ENCODE measurements around the gene ATP6V1G3.
"Not testable (repeated sequence)": the region's sequence is repeated elsewhere in the genome, so short reads cannot be mapped to it uniquely, and the experiment has no call there.

Gene ATP6V1G3

DNA sequence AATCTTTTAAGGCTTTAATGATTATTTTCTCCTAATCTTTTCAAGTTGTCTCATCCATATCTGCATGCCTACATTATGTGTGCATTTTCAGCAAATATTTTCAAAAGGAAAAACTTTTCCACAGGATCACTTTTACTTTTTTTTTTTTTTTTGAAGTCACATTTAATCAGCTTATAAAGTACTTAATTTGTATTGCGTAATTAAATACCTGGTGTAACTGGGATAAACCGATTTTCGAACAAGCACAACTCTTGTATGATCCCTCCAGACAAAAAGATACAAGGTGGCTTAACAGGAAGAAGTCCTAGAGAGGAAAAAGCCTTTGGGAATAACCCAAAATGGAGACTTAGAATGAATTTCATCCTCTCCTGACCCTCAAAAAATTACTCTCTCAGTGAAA lies 1.3 kb upstream of the ATP6V1G3 start:
- DNase-seq: no peak

DNA sequence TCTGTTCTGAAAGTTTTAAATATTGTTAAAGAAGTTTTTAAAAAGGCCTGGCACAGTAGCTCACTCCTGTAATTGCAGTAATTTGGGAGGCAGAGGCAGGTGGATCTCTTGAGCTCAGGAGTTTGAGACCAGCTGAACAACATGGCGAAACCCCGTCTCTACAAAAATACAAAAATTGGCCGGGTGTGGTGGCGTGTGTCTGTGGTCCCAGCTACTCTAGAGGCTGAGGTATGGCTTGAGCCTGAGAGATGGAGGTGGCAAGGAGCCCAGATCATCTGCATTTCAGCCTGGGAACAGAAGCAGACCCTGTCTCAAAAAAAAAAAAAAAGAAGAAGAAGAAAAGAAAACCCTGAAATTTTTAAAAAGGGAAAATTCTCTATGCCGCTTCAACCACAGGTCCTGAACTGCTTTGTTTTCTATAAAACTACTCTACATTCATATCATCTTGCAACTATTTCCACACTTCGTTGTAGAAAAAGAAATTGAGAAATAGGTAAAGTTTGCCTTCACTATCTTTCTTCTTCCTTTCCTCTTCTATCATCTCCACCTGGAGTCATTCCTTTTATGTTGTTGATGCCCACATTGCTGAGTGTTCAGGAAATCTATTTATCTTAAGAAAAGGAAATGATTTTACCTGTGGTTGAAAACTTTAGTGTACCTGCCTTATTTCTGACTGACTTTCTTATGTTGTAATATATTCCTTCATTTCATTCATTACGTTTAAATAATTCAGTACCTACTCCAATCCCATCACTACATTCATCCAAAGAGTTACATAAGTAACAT lies 1.7 kb downstream of the ATP6V1G3 start:
- no peak for DNase-seq

DNA sequence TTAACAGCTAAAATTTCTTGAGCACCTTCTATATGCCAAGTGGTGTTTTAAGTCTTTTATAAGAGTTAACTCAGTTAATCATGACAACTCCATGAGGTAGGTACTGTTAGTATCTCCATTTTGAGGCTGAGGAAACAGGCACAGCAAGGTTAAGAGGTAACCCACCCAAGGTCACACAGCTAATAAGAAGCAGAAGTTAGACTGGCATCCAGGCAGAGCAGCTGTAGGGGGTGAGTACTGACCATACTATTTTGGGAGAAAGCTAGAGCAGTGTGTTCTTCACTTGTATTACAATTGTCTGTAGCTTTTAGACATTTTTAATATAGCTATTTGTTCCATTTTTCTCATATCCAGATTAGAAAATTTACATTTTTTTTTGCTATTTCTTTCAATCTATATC lies 4.8 kb downstream of the ATP6V1G3 start:
- no peak for DNase-seq

DNA sequence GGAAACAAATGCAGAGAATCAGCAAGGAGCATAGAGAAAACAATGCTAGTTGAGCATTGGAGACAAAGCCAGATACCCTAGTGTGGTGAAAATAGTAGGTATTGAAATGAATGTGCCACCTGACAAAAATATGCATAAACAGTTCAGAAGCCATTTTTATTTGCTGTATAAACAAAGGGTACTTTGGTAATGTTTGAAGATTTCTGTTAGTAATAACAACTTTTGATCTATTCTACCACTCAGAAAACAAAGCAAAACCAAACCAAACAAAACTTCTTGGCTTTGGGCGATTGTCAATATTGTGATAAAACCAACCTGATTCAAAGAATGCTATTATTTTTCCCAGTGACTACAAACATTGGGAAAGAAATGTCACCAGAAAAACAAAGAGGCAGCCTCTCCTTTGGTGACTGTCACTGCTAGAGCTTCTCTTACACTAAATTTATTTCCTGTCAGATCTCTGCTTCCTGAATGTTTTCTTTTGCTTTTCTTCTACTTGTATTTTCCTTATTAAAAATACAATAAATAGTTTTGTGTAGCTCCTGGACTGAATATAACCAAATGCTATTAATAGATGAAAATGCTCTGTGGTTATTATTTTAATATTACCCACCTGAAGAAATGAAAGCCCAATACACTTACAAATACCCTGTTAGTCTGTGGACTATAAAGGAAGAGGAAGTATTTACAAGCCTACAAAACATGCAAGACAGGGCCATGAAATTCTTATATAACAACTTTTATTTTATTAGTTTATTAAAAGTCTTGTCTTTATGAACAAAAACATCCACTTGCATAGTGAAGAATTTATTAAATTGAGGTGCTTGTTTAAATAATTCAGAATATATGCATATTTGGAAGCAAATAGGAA lies 5.7 kb downstream of the ATP6V1G3 start:
- DNase-seq: no peak

DNA sequence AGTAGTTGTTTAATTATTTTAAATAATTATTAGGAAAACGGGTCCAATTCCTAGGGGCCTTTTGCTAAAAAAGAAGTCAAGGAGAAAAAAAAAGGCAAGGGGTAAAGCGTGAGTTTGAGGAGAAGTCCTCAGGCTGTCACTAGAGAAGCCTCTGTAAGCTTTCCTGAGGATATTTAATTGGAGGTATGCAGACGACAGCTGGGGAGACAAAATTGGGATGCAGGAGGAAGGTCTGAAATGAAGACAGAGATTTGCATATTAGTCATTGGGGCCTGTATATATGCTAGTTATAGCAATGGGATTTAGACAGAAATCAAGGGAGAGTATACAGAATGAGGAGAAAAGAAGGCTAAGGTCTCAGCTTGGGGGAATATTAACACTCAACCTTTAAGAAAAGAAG lies 8.6 kb downstream of the ATP6V1G3 start:
- DNase-seq: no peak

DNA sequence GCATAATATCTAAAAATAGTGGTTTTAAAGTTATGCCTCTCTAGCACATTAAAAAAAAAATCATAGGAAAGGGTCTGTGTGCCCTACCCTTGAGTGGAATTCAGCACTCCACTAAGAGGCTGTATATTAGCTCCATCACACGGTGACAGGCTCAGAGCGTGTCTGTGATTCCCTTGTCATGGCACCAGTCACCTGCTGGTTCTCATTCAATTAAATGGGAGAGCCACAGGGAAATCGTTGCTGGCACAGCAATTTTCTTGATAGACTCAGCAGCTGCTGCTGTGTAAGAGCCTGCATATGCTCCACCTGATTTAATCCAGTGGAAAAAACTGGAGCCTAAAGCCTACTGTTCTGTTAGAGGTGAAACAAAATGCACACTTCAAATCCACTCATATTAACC lies 9.5 kb downstream of the ATP6V1G3 start:
- DNase-seq: no peak

DNA sequence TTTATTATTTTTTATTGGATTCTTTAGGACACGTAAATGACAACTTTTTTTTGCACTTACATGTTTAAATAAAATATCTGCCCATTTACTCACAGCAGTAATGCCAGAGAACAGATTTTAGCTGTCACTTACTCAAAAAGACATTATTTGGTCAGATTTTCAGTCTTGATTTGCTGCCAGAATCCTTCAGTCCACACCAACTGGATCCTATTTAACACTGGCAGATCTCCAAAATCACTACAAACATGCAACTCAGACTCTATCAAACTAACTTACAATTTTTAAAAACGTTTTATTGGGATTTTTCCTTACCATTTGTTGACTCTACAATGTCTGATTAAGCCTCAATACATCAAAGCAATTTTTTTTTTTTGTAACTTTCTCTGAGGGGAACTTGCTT lies 11.1 kb downstream of the ATP6V1G3 start:
- no peak for DNase-seq

DNA sequence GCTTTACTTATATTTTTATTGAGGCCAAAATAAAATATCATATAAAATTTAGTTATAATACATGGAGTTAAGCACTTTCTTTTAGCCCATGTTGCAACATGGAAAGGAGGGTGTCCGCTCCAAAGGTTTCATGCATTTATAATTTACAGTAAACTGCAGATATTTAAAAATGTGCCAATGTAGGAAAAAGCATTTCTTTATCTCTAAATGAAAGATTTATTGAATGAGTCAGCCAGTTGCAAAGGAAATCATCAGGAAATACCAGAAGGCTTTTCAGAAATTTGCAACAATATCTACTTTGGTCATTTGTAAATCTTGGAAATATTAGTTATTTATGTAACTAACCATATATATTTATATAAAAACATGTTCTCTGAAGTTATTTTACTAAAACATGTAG lies 12.1 kb downstream of the ATP6V1G3 start:
- no peak for DNase-seq

DNA sequence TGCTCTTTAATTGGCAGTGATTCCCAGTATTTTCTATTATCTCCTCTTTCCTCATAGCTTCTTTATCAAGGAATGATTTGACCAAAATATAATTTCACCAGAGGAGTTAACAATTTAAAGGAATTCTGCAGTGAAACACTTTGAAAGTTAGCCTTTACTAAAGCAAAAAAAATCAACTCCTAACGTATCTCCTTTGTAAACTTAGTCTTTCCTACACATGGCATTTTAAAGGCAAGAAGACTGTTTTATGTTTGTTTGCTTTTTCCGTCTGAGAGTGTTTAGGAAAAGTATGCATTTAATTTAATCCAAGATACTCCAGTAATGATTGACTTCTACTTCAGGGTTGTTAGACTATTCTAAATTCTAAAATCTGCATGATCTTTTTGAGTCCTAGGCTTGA lies 15.9 kb downstream of the ATP6V1G3 start:
- DNase-seq: no peak

DNA sequence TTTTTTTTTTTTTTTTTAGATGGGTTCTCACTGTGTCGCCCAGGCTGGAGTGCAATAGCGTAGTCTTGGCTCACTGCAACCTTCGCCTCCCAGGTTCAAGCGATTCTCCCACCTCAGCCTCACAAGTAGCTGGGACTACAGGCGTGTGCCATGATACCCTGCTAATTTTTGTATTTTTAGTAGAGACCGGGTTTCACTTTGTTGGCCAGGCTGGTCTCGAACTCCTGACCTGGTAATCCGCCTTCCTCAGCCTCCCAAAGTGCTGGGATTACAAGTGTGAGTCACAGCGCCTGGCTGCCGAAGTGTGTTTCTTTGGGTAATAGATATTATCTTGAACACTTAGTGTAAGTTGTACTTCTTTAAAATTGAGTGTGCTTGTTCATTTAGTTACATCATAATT lies 16.4 kb downstream of the ATP6V1G3 start:
- DNase-seq: not testable (repeated sequence)

DNA sequence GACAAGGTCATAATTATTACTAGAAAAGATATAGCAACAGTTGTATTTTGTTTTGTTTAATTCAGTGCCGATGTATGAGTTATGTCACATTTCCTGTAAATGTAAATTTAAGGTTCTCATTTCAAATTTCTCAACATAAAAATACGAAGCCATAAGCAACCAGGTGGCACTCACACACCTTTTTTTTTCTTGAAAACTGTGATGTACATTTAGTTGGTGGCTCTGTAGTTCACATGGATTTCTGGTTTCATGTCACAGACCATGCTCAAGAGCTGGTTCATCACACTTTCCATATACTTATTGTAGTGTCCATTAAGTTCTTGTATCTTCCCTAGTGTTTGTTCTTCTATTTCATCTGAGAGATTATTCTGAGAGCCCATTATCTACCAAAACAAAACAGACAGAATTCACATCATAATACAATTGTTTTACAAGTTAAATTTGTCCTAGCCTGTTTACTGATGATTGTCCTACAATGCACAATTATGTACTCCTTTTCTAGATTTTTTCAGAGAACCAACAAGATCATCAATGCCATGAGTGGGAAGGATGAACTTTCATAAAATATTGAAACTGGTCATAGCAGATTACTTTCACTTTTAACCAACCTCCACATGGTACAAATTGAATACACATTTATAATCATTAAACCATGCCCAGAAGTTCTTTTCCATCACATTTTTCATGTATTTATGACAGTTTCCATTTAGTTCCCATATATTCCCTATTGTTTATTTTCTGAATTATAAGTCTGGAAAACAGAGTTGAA lies 17.1 kb downstream of the ATP6V1G3 start:
- no peak for DNase-seq

DNA sequence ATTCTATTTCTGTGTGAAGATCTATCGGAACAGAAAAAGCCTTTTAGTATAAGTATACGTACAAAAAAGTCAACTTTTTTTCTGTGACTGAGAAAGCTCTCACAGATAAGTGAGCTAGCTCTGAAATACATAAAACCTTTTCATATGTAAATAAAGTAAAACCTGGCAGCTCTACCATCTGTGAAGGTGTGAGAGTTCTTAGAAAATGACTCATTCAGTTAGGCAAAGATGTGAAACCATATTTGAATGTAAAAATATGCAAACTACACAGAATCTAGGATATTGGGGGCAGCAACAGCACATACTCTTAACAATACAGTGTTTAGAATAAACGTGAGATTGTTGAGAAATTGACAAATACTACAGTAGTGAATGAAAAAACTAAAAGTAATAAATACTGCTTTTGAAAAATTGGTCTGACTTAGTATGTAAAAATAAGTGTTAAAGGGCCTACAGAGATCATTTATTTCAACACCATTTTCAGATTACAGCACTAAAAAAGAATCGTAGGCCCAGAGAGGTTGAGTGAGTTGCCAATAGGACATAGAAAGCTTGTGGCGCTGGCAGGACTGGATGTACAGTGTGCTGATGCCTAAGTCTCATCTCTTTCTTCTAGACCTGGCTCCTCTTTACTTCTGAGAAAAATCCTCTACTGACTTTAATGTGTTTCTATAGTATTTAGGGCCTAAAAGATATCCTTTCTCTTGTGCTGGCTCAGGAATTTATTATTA lies 19.8 kb downstream of the ATP6V1G3 start:
- no peak for DNase-seq

DNA sequence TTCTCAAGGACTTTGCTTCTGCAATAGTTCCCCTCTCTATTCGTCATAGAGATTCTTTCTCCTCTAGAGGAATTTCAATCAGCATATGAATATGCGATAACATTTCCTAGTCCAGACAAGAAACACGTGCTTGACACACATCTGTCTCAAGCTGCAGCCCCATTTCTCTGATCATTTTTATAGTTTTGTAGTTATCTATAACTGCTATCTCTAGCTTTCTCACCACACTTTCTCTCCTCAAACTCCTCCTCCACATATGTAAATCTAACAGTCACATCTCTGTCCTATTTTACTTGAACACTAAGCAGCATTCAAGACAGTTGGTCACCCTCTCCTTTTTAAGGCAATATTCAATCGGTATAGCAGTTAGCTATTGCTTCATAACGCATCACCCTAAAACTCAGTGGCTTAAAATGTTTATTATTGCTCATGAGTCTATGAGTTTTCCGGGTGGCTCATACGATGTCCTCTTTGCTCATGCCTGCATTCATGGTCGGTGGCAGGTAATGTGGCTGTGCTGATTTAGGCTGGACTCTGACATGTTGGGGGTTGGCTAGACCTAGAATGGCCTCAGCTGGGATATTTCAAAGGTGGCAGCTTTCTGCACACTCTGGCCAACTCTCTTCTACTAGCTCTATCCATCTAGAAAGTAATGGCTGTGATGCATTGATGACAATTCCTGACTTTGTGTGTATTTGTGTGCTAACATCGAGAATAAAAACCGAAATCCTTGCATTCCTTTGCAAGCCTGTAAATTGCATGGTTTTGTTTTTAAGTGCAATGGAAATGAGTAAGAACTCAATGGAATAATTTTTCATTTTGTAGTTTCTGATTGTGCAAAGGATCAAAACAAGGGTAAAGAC lies 20.6 kb downstream of the ATP6V1G3 start:
- no peak for DNase-seq

DNA sequence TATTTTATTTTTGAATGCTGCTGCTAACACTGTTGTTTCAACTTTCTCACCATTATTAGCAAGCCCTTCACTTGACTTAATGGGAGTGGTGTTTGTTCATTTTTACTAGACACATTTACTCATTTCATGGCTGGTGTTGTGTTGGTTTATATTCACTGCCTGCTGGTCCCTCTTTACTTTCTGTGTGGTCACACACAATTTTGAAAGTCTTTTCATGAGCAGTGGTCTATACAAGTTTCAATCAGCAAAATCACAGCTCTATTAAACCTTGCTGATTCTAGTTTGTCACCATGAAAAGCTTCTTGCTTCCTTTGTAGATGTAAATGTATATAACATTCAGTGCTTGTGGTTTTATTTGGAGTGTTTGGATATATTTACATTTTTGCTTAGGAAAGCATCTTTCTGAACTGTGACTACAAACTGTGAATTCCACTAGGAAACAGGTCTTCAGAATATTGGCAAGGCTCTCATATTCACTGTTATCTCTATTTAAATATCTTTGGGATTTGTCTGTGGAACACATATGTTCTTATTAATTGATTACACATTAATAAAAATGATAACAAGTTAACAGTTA lies 22.8 kb downstream of the ATP6V1G3 start:
- DNase-seq: no peak

DNA sequence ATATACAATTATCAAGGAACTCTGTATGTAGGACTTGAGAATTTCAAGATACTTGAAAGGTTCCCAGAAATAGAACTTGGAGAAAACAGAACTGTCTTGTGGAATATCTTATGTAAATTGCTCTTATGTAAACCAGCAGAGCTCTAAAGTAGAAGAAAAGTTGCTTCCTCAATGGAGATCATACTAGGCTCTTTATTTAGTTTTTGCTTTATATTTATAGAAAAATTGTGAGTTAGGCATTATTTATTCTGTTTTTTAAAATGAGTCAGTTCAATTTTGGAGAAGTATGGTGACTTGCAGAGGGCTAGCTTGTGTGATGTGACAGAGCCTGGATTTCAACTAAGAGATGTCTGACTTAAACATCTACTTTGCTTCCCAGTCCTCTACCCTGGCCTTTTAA lies 40.4 kb downstream of the ATP6V1G3 start:
- DNase-seq: no peak

DNA sequence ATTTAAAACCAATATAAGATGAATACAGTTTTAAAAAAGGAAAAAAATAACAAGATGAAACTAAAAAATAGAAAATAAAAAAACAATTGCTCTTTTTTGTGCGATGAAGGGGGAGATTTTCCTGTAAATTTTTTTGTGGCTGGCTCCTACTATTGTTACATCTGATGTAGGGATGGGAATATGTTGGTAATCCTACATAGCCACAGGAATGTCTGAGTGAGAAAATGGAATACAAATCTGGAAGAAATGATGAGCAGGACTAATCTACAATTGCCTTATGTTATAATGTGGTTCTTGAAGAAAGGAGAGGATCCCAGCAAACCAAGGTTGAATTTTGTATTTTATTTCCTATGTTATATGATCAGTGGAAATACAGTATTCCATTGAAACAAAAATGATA lies 40.9 kb downstream of the ATP6V1G3 start:
- DNase-seq: no peak

DNA sequence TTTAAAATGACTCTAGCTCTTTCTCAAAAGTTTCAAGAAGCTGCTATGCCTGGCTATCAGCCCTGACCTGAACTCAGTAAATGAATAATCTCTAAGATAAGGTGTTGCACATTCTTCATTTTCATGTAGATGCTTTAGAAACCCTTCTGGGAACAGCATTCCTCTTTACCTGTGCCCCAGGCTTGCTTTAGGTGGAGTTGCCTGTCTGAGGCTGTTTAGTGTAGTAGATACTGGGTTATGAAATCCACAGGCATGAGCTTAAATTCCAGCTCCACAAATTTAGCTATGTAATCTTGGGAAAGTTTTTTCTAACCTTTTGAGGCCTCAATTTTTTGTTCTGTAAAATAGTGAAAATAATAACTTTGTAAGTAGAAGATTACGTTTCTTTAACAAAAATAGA lies 41.6 kb downstream of the ATP6V1G3 start:
- no peak for DNase-seq

DNA sequence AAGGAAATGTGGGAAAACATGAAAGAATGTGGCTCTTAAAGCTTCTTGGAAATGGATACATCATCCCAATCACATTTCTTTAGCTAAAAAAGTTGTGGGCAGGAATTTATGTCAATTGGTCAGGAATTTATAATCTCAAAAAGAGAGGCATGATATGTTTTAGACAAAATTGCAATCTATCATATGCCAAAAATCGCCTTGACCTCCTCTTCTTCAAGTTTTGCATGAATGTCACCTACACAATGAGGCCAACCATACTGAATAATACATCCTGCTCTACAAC lies 42.4 kb downstream of the ATP6V1G3 start:
- DNase-seq: no peak

DNA sequence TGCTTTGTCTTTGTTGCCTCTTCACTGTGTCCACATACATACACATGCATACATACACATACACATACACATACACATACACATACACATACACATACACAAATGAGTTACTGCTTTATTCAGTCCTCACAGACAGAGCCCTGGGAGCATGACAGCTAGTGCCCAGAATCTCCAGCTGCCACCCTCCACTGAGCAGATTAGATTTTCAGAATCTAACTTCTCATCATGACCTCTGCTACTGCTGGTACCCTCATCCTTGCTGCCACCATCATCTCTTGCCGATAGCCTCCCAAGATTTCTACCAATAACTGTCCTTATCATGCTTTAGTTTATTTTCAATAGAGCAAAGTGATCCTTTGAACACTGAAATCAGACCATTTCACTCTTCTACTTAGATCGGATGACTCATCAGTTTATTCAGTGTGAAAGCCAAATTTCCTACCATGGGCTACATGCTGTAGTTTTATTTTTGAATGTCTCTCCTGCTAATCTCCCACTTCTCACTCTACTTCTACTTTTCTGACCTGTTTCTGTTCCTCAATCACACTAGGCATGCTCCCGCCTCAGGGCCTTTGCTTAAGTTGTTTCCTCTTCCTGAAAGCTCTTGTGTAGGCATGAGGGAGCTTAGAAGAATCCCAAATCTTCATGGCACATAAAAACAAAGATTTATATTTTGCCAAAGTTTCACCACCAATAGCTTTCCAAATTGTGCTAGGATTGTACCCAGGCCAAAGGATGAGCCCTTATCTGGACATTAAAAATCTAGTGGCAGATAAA lies 43.0 kb downstream of the ATP6V1G3 start:
- DNase-seq: no peak

DNA sequence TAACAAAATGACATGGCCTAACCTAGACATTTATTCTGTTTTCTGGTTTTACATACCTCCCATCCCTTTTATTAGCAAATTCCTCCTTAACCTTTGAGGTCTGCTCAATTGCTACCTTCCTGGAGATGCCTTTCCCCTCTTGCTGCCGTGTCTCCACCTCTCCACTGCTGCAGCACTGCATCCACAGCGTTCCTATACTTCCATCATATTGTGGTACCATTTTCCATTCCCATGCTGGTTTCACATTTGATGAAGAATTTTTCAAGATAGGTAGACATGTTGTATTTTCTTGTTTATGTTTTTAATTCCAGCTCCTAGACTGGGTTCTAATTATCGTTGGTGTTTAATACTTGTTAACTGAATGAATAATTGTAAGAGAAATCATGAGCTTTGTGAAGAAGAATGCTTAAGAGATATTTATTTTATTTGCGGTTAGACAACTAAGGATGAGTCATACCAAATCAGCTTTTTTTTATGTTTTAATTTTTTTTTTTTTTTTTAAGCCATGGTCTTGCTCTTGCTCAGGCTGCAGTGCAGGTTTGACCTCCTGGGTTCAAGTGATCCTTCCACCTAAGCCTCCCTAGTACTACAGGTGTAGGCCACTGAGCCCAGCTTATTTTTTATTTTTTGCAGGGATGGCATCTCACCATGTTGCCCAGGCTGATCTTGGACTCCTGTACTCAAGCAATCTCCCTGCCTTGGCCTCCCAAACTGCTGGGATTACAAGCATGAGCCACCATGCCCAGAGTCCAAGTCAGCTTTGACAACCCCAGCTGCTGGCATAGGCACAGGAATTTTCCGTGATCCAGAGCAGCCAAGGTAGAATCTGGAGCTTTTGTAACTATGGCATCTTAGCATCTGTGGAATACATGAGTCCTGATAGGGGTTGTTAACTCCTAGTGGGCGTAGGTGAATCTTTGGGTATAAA lies 44.0 kb downstream of the ATP6V1G3 start:
- no peak for DNase-seq
